Duodenal mucosa (tissue), 2 donors: ENCODE measurements around the gene DOCK6.
A peak's percentile ranks its signal among the peaks of the same experiment; 100 is the strongest.
"Not testable (repeated sequence)": the region's sequence is repeated elsewhere in the genome, so short reads cannot be mapped to it uniquely, and the experiment has no call there.

Experiments
- H3K27ac ChIP-seq: one replicate; pipeline ENCODE4 v1.7.0; 2013; ENCODE audit warnings: low read depth, low read length
- H3K27me3 ChIP-seq, 2 donors: one replicate each; pipeline ENCODE4 v1.7.0; 2013; ENCODE audit warnings: low read length in 2 of 2, control low read depth in 1 of 2; ENCODE audit not compliant: insufficient read depth in 2 of 2, control insufficient read depth in 1 of 2
- H3K36me3 ChIP-seq, 2 donors: one replicate each; pipeline ENCODE4 v1.7.0; 2013; ENCODE audit warnings: low read length in 2 of 2, control low read depth in 1 of 2; ENCODE audit not compliant: insufficient read depth in 2 of 2, control insufficient read depth in 1 of 2
- H3K4me1 ChIP-seq, 2 donors: one replicate each; pipeline ENCODE4 v1.7.0; 2013; ENCODE audit warnings: low read length in 2 of 2, control low read depth in 1 of 2; ENCODE audit not compliant: insufficient read depth in 2 of 2, control insufficient read depth in 1 of 2
- H3K4me3 ChIP-seq, 2 donors: one replicate each; pipeline ENCODE4 v1.7.0; 2013; ENCODE audit warnings: low read length in 2 of 2, low read depth in 1 of 2
- H3K9ac ChIP-seq, 2 donors: one replicate each; pipeline ENCODE4 v1.7.0; 2013; ENCODE audit warnings: low read length in 2 of 2, low read depth in 1 of 2
- H3K9me3 ChIP-seq, 2 donors: one replicate each; pipeline ENCODE4 v1.7.0; 2013; ENCODE audit warnings: low read length in 2 of 2, control low read depth in 1 of 2; ENCODE audit not compliant: control insufficient read depth in 1 of 2

The DOCK6 gene

GRCh38 chr19:11192957-11193939 is 69.1 kb downstream of the DOCK6 start:
- H3K4me3 ChIP-seq: no peak overlapping the region
- peaks cover 0 to 14% of the 10 kb centered on the region in 2 donors for H3K36me3 ChIP-seq
- H3K9ac ChIP-seq: no peak overlapping the region
- no peaks in the 10 kb centered on the region for H3K9me3 ChIP-seq
- H3K27ac ChIP-seq: no peak overlapping the region
- no peaks in the 10 kb centered on the region for H3K27me3 ChIP-seq
- H3K4me1 ChIP-seq: peaks cover 10 to 27% of the 10 kb centered on the region in 2 donors

GRCh38 chr19:11191934-11192333 is 70.4 kb downstream of the DOCK6 start:
- Histone ChIP-seq H3K9ac (no peak overlapping the region), H3K27ac (no peak overlapping the region), H3K27me3 (no peaks in the 10 kb centered on the region), H3K4me3 (no peak overlapping the region), H3K36me3 (peaks cover 0 to 14% of the 10 kb centered on the region in 2 donors), H3K4me1 (peaks cover 10 to 22% of the 10 kb centered on the region in 2 donors), H3K9me3 (no peaks in the 10 kb centered on the region)

GRCh38 chr19:11191273-11191755 is 71.0 kb downstream of the DOCK6 start:
- Histone ChIP-seq H3K9ac (no peak overlapping the region), H3K4me1 (peaks cover 10 to 19% of the 10 kb centered on the region in 2 donors), H3K36me3 (peaks cover 0 to 14% of the 10 kb centered on the region in 2 donors), H3K4me3 (no peak overlapping the region), H3K9me3 (no peaks in the 10 kb centered on the region), H3K27ac (no peak overlapping the region), H3K27me3 (no peaks in the 10 kb centered on the region)

- H3K9ac ChIP-seq: no peak overlapping the region
- H3K27me3 ChIP-seq: no peaks in the 10 kb centered on the region
- H3K4me1 ChIP-seq: peaks cover 7 to 16% of the 10 kb centered on the region in 2 donors
- H3K4me3 ChIP-seq: no peak overlapping the region
- H3K27ac ChIP-seq: no peak overlapping the region
- no peaks in the 10 kb centered on the region for H3K9me3 ChIP-seq
- peaks cover 0 to 19% of the 10 kb centered on the region in 2 donors for H3K36me3 ChIP-seq
Measured at GRCh38 chr19:11190501-11190900, 71.8 kb downstream of the DOCK6 start.

- H3K27ac ChIP-seq: no peak overlapping the region
- no peaks in the 10 kb centered on the region for H3K9me3 ChIP-seq
- H3K9ac ChIP-seq: no peak overlapping the region
- no peaks in the 10 kb centered on the region for H3K27me3 ChIP-seq
- no peak overlapping the region for H3K4me3 ChIP-seq
- H3K36me3 ChIP-seq: peaks cover 0 to 13% of the 10 kb centered on the region in 2 donors
- peaks cover 5 to 10% of the 10 kb centered on the region in 2 donors for H3K4me1 ChIP-seq
Measured at GRCh38 chr19:11187441-11187840, 74.9 kb downstream of the DOCK6 start.

- Histone ChIP-seq H3K36me3 (peaks cover 0 to 17% of the 10 kb centered on the region in 2 donors), H3K4me3 (no peak overlapping the region), H3K27ac (no peak overlapping the region), H3K4me1 (peaks cover 6 to 8% of the 10 kb centered on the region in 2 donors), H3K9ac (no peak overlapping the region), H3K9me3 (no peaks in the 10 kb centered on the region), H3K27me3 (no peaks in the 10 kb centered on the region)
Measured at GRCh38 chr19:11182994-11183393, 79.3 kb downstream of the DOCK6 start.

- Histone ChIP-seq H3K36me3 (peaks cover 0 to 27% of the 10 kb centered on the region in 2 donors), H3K9ac (no peak overlapping the region), H3K4me3 (no peak overlapping the region), H3K4me1 (peaks cover 6 to 8% of the 10 kb centered on the region in 2 donors), H3K27me3 (no peaks in the 10 kb centered on the region), H3K27ac (no peak overlapping the region), H3K9me3 (no peaks in the 10 kb centered on the region)
Measured at GRCh38 chr19:11181488-11181887, 80.8 kb downstream of the DOCK6 start.

GRCh38 chr19:11180975-11181374 is 81.3 kb downstream of the DOCK6 start:
- not testable (repeated sequence) for H3K9me3 ChIP-seq, H3K27ac ChIP-seq, H3K4me3 ChIP-seq, H3K9ac ChIP-seq, H3K27me3 ChIP-seq, H3K4me1 ChIP-seq
- H3K36me3 ChIP-seq: peaks cover 0 to 31% of the 10 kb centered on the region in 2 donors

- no peak overlapping the region for H3K9ac ChIP-seq
- H3K36me3 ChIP-seq: peaks cover 0 to 27% of the 10 kb centered on the region in 2 donors
- no peak overlapping the region for H3K4me3 ChIP-seq
- peaks cover 6 to 8% of the 10 kb centered on the region in 2 donors for H3K4me1 ChIP-seq
- no peaks in the 10 kb centered on the region for H3K9me3 ChIP-seq
- H3K27me3 ChIP-seq: no peaks in the 10 kb centered on the region
- no peak overlapping the region for H3K27ac ChIP-seq
Measured at GRCh38 chr19:11180346-11180745, 82.0 kb downstream of the DOCK6 start.

GRCh38 chr19:11179716-11180297 is 82.5 kb downstream of the DOCK6 start:
- Histone ChIP-seq H3K36me3 (peaks cover 0 to 27% of the 10 kb centered on the region in 2 donors), H3K27ac (no peak overlapping the region), H3K4me3 (peak overlapping the region in 1 of 2 donors; percentile 34), H3K9ac (no peak overlapping the region), H3K4me1 (peaks cover 6 to 8% of the 10 kb centered on the region in 2 donors), H3K9me3 (no peaks in the 10 kb centered on the region), H3K27me3 (no peaks in the 10 kb centered on the region)
